HuH-7.5 (cell line): ENCODE data around the gene CCDC201.
"Not testable (repeated sequence)": the region's sequence is repeated elsewhere in the genome, so short reads cannot be mapped to it uniquely, and the experiment has no call there.

Source experiments
- DNase-seq: peaks from one replicate; pipeline ENCODE4 v3.0.0; 2011; ENCODE audit warnings: low spot score

CCDC201 gene

GRCh38 chr7:45817016-45817415, 55.9 kb downstream of the CCDC201 start:
- DNase-seq, result not testable (repeated sequence)

- DNase-seq, result not testable (repeated sequence)
These were observed 58.4 kb downstream of the CCDC201 start for GRCh38 chr7:45814216-45815118.

GRCh38 chr7:45813771-45814170, 59.1 kb downstream of the CCDC201 start:
- not testable (repeated sequence) for DNase-seq

- DNase-seq, result no peak
These were observed 59.9 kb downstream of the CCDC201 start for GRCh38 chr7:45812946-45813345.

- DNase-seq, result not testable (repeated sequence)
These were observed 61.1 kb downstream of the CCDC201 start for GRCh38 chr7:45811652-45812234.

- not testable (repeated sequence) for DNase-seq
These were observed 62.4 kb downstream of the CCDC201 start for GRCh38 chr7:45810451-45811005.
